GM10248 (cell line): Measurements from ENCODE around the gene TRIM38.

Experiments used
- CTCF ChIA-PET: fragments of 300-600 bp; sonication (Branson Sonifier 250); formaldehyde crosslinking; extraction: SDS; loops from one replicate; lab custom pipeline; 2021; ENCODE audit warnings: antibody characterized with exemption; lab: Yijun Ruan, JAX
- POLR2A ChIA-PET: fragments of 350-650 bp; sonication (Branson Sonifier 250); formaldehyde crosslinking; extraction: SDS; loops from one replicate; lab custom pipeline; 2020; ENCODE audit warnings: antibody characterized with exemption; lab: Yijun Ruan, JAX
- DNase-seq: peaks from one replicate; pipeline ENCODE4 v3.0.0; 2012; ENCODE audit errors: extremely low spot score
- CTCF ChIP-seq: IDR thresholded peaks from 2 replicates; pipeline ENCODE4 v1.5.1; 2012; ENCODE audit warnings: mild to moderate bottlenecking, low read depth; ENCODE audit errors: extremely low read depth, missing control alignments, control extremely low read depth

Gene TRIM38

GRCh38 chr6:25975923-25976560 is 13.4 kb downstream of the TRIM38 start:
- POLR2A ChIA-PET, result no interaction called here

GRCh38 chr6:25980935-25981334 is 18.3 kb downstream of the TRIM38 start:
- no peak for DNase-seq
- TF ChIP-seq CTCF, result no peak
- ChIA-PET CTCF (interaction anchor here (1.1 to 4.9 kb wide), 5 partner anchors 12 to 989 kb away, joined by 3 to 50 read pairs (median 3); a partner anchor contains a TSS), POLR2A (interaction anchor here (0.7 kb wide), 1 partner anchor 25 kb away, joined by 3 read pairs; no protein-coding TSS in a partner anchor)

More at GRCh38 chr6:25975923-25976560, 13.4 kb downstream of the TRIM38 start:
- CTCF ChIA-PET, result interaction anchor here (1.5 to 2.5 kb wide), 2 partner anchors 14 to 27 kb away, joined by 4 to 7 read pairs; no protein-coding TSS in a partner anchor
- no peak for DNase-seq
- TF ChIP-seq CTCF, result no peak

GRCh38 chr6:25981568-25982263 is 19.1 kb downstream of the TRIM38 start:
- ChIA-PET CTCF (interaction anchor here (1.0 to 4.9 kb wide), 7 partner anchors 11 to 990 kb away, joined by 3 to 50 read pairs (median 3); a partner anchor contains a TSS), POLR2A (no interaction called here)
- no peak for DNase-seq
- no peak for TF ChIP-seq CTCF

GRCh38 chr6:25984265-25984664 is 21.7 kb downstream of the TRIM38 start:
- DNase-seq, result no peak
- POLR2A ChIA-PET, result no interaction called here
- TF ChIP-seq CTCF, result no peak
- CTCF ChIA-PET, result no interaction called here

- TF ChIP-seq CTCF, result no peak
- ChIA-PET POLR2A (no interaction called here), CTCF (interaction anchor here (1.0 to 1.5 kb wide), 3 partner anchors 17 to 199 kb away, joined by 3 to 6 read pairs (median 3); partner anchors contain the start of gene TRIM38)
- DNase-seq, result no peak
These were observed 25.2 kb downstream of the TRIM38 start for GRCh38 chr6:25987845-25988244.

GRCh38 chr6:25990172-25990873 is 27.7 kb downstream of the TRIM38 start:
- POLR2A ChIA-PET, result interaction anchor here (2.3 kb wide), 1 partner anchor 24 kb away, joined by 7 read pairs; no protein-coding TSS in a partner anchor
- DNase-seq, result no peak
- CTCF ChIA-PET, result interaction anchor here (4.5 to 6.5 kb wide), 3 partner anchors 9 to 23 kb away, joined by 48 to 125 read pairs (median 50); no protein-coding TSS in a partner anchor
- TF ChIP-seq CTCF, result no peak
